ENCODE data around the gene IPO5. TPM values are rescaled to one million over a fixed set of nuclear protein-coding genes. Genes with fewer than 3 reads are reported as not detected.

Gene IPO5
- total RNA-seq, 1 experiment from 2014 or later = 155 TPM

DNA sequence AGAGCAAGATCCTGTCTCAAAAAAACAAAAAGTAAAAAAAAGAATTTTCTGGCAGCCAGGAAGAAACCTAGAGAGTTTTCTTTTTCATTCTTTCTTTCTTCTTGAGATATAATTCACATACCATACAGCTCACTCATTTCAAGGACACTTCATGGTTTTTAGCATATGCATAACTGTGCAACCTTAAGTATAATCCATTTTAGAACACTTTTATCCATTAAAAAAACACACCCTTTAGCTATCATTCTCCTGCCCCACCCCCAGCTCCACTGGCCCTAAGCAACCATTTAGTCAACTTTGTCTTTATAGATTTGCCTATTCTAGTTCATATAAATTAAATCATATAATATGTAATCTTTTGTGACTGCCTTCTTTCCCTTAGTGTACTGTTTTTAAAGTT lies 8.1 kb upstream of the IPO5 start:
- Histone ChIP-seq H3K4me2 (ENCODE audit: low read length) (peak overlapping the region; percentile 81), H3K9me2 (replicated peaks; ENCODE audit: low read length) (no peaks in the 10 kb centered on the region), H3K27ac (ENCODE audit: low read length) (peak overlapping the region; percentile 98), H3K4me1 (ENCODE audit: insufficient read depth, low read length) (peaks cover 60% of the 10 kb centered on the region), H3K27me3 (ENCODE audit: low read length) (no peaks in the 10 kb centered on the region), H3K4me3 (ENCODE audit: low read length) (no peak overlapping the region), H3K9me3 (ENCODE audit: low read length) (no peaks in the 10 kb centered on the region), H2AFZ (ENCODE audit: low read length) (no peak overlapping the region), H3K79me2 (ENCODE audit: low read length) (no peaks in the 10 kb centered on the region), H4K20me1 (ENCODE audit: low read length) (no peaks in the 10 kb centered on the region), H3K9ac (ENCODE audit: low read length) (peak overlapping the region; percentile 71), H3K36me3 (ENCODE audit: low read depth, low read length) (no peaks in the 10 kb centered on the region), H3F3A (ENCODE audit: low read length, unreplicated experiment) (peaks cover 14% of the 10 kb centered on the region)
- ChIA-PET CTCF (interaction anchor here (0.6 kb wide), 1 partner anchor 646 kb away, joined by 3 read pairs; no protein-coding TSS in a partner anchor), POLR2A (ENCODE audit: unreplicated experiment) (no interaction called here)
- intact Hi-C loops (cut with micrococcal nuclease) = loop anchor here (2.0 kb wide), 1 partner anchor 33 kb away; no protein-coding TSS in a partner anchor
- no peak for ATAC-seq
- no peak for DNase-seq
- no TSS peak for BruUV-seq (replicated peaks)
- TF ChIP-seq EZH2 (IDR thresholded peaks at IDR 0.05; ENCODE audit: low read length, unreplicated experiment) (no peak), CTCF (conservative IDR thresholded peaks at IDR 0.05; ENCODE audit: low read depth, low read length) (no peak), EZH2phosphoT487 (IDR thresholded peaks at IDR 0.05; ENCODE audit: borderline replicate concordance, low read length) (no peak)

GRCh38 chr13:97945792-97946419 lies 7.6 kb upstream of the IPO5 start:
- TF ChIP-seq EZH2phosphoT487 (IDR thresholded peaks at IDR 0.05; ENCODE audit: borderline replicate concordance, low read length) (no peak), CTCF (conservative IDR thresholded peaks at IDR 0.05; ENCODE audit: low read depth, low read length) (no peak), EZH2 (IDR thresholded peaks at IDR 0.05; ENCODE audit: low read length, unreplicated experiment) (no peak)
- Histone ChIP-seq H3K4me3 (ENCODE audit: low read length) (no peak overlapping the region), H3K4me1 (ENCODE audit: insufficient read depth, low read length) (peaks cover 60% of the 10 kb centered on the region), H4K20me1 (ENCODE audit: low read length) (no peaks in the 10 kb centered on the region), H2AFZ (ENCODE audit: low read length) (no peak overlapping the region), H3K27ac (ENCODE audit: low read length) (peak overlapping the region; percentile 98), H3K9me3 (ENCODE audit: low read length) (no peaks in the 10 kb centered on the region), H3K9me2 (replicated peaks; ENCODE audit: low read length) (no peaks in the 10 kb centered on the region), H3K27me3 (ENCODE audit: low read length) (no peaks in the 10 kb centered on the region), H3K9ac (ENCODE audit: low read length) (no peak overlapping the region), H3K79me2 (ENCODE audit: low read length) (no peaks in the 10 kb centered on the region), H3K36me3 (ENCODE audit: low read depth, low read length) (no peaks in the 10 kb centered on the region), H3K4me2 (ENCODE audit: low read length) (peak overlapping the region; percentile 81), H3F3A (ENCODE audit: low read length, unreplicated experiment) (peaks cover 14% of the 10 kb centered on the region)
- DNase-seq (peak; percentile 43), ATAC-seq (no peak)
- intact Hi-C loops (cut with micrococcal nuclease) = loop anchor here (2.0 kb wide), 1 partner anchor 33 kb away; no protein-coding TSS in a partner anchor
- no TSS peak for BruUV-seq (replicated peaks)
- POLR2A ChIA-PET (ENCODE audit: unreplicated experiment) = no interaction called here
- CTCF ChIA-PET = interaction anchor here (0.6 kb wide), 1 partner anchor 647 kb away, joined by 3 read pairs; no protein-coding TSS in a partner anchor
